NCI-H2196 treated with DMSO at 0.1 percent for 48 hours (cell line): Measurements from ENCODE around the gene C10orf88.

Source experiments
- DNase-seq: peaks from one replicate; lab custom pipeline; 2025; ENCODE audit not compliant: unreplicated experiment; lab: John Stamatoyannopoulos, UW

The C10orf88 gene

GRCh38 chr10:122953902-122954730 is at the start of gene C10orf88:
Gene C10orf88 (minus strand): TSS chr10:122954227. CDS start chr10:122954178, 49 bp downstream.
- DNase-seq = peak; percentile 89

- no peak for DNase-seq
Observed at GRCh38 chr10:123001370-123001769, 47.3 kb upstream of the C10orf88 start.

GRCh38 chr10:123000155-123000554 is 46.1 kb upstream of the C10orf88 start:
- DNase-seq = no peak

- no peak for DNase-seq
Observed at GRCh38 chr10:122999347-122999746, 45.3 kb upstream of the C10orf88 start.

- DNase-seq = no peak
Observed at GRCh38 chr10:122998934-122999333, 44.9 kb upstream of the C10orf88 start.

- DNase-seq = no peak
Observed at GRCh38 chr10:122998360-122998917, 44.4 kb upstream of the C10orf88 start.

GRCh38 chr10:122997864-122998263 is 43.8 kb upstream of the C10orf88 start:
- no peak for DNase-seq

- DNase-seq = no peak
Observed at GRCh38 chr10:122995936-122996335, 41.9 kb upstream of the C10orf88 start.

GRCh38 chr10:122993797-122994336 is 39.8 kb upstream of the C10orf88 start:
- DNase-seq = no peak

GRCh38 chr10:122992031-122992585 is 38.1 kb upstream of the C10orf88 start:
- DNase-seq = no peak

- no peak for DNase-seq
Observed at GRCh38 chr10:122990278-122990677, 36.3 kb upstream of the C10orf88 start.

GRCh38 chr10:122988501-122988900 is 34.5 kb upstream of the C10orf88 start:
- no peak for DNase-seq

- no peak for DNase-seq
Observed at GRCh38 chr10:122986335-122986734, 32.3 kb upstream of the C10orf88 start.

- no peak for DNase-seq
Observed at GRCh38 chr10:122984708-122985107, 30.7 kb upstream of the C10orf88 start.

- no peak for DNase-seq
Observed at GRCh38 chr10:122983898-122984297, 29.9 kb upstream of the C10orf88 start.

GRCh38 chr10:122981066-122981464 is 27.0 kb upstream of the C10orf88 start:
- no peak for DNase-seq

GRCh38 chr10:122980209-122981065 is 26.4 kb upstream of the C10orf88 start, which contains the start of gene PSTK:
Gene PSTK (plus strand): TSS chr10:122980401. CDS start chr10:122980480, 79 bp downstream.
- peak; percentile 53 for DNase-seq

GRCh38 chr10:122974543-122975064 is 20.6 kb upstream of the C10orf88 start:
- DNase-seq = no peak

GRCh38 chr10:122974023-122974422 is 20.0 kb upstream of the C10orf88 start:
- DNase-seq = no peak

- DNase-seq = no peak
Observed at GRCh38 chr10:122968698-122969097, 14.7 kb upstream of the C10orf88 start.

GRCh38 chr10:122966879-122967278 is 12.9 kb upstream of the C10orf88 start:
- DNase-seq = no peak
